Measurements from ENCODE around the gene RIPK3. TPM values are rescaled to one million over a fixed set of nuclear protein-coding genes. Genes with fewer than 3 reads are reported as not detected.

The RIPK3 gene
- total RNA-seq, 1 experiment from 2014 or later, result 11.0 TPM

- DNase-seq, result no peak
- Mint-ChIP-seq H3K4me3 (ENCODE audit: low read depth, unreplicated experiment) (no peak overlapping the region), H3K9me3 (ENCODE audit: low read depth, unreplicated experiment) (no peaks in the 10 kb centered on the region), H3K27ac (ENCODE audit: unreplicated experiment) (no peak overlapping the region), H3K36me3 (ENCODE audit: insufficient read depth, unreplicated experiment) (no peaks in the 10 kb centered on the region), H3K4me1 (ENCODE audit: low read depth, unreplicated experiment) (no peaks in the 10 kb centered on the region), H3K27me3 (ENCODE audit: unreplicated experiment) (peaks cover 47% of the 10 kb centered on the region)
- intact Hi-C loops (cut with micrococcal nuclease; ENCODE audit: unreplicated experiment), result no loop called here
- no peak for TF ChIP-seq CTCF (IDR thresholded peaks at IDR 0.05; ENCODE audit: unreplicated experiment)
- BruUV-seq (replicated peaks), result no TSS peak
- CTCF ChIA-PET, result interaction anchor here (1.5 kb wide), 1 partner anchor 15 kb away, joined by 4 read pairs; the partner anchor contains the start of gene CIDEB
These were observed 16.4 kb downstream of the RIPK3 start for GRCh38 chr14:24323341-24323740.

GRCh38 chr14:24322672-24323071 is 17.1 kb downstream of the RIPK3 start:
- no peak for TF ChIP-seq CTCF (IDR thresholded peaks at IDR 0.05; ENCODE audit: unreplicated experiment)
- intact Hi-C loops (cut with micrococcal nuclease; ENCODE audit: unreplicated experiment), result no loop called here
- H3K36me3 Mint-ChIP-seq (ENCODE audit: insufficient read depth, unreplicated experiment), result peaks cover under 1% of the 10 kb centered on the region
- DNase-seq, result no peak
- no peaks in the 10 kb centered on the region for H3K4me1 Mint-ChIP-seq (ENCODE audit: low read depth, unreplicated experiment)
- no peaks in the 10 kb centered on the region for H3K9me3 Mint-ChIP-seq (ENCODE audit: low read depth, unreplicated experiment)
- no TSS peak for BruUV-seq (replicated peaks)
- no peak overlapping the region for H3K27ac Mint-ChIP-seq (ENCODE audit: unreplicated experiment)
- peaks cover 54% of the 10 kb centered on the region for H3K27me3 Mint-ChIP-seq (ENCODE audit: unreplicated experiment)
- H3K4me3 Mint-ChIP-seq (ENCODE audit: low read depth, unreplicated experiment), result no peak overlapping the region
- CTCF ChIA-PET, result interaction anchor here (1.5 kb wide), 1 partner anchor 15 kb away, joined by 4 read pairs; the partner anchor contains the start of gene CIDEB

GRCh38 chr14:24321212-24321975 is 18.4 kb downstream of the RIPK3 start:
- peaks cover 66% of the 10 kb centered on the region for H3K27me3 Mint-ChIP-seq (ENCODE audit: unreplicated experiment)
- intact Hi-C loops (cut with micrococcal nuclease; ENCODE audit: unreplicated experiment), result no loop called here

GRCh38 chr14:24317141-24317928 is 22.5 kb downstream of the RIPK3 start:
- CTCF ChIA-PET, result no interaction called here
- intact Hi-C loops (cut with micrococcal nuclease; ENCODE audit: unreplicated experiment), result no loop called here
- BruUV-seq (replicated peaks), result no TSS peak
- Mint-ChIP-seq H3K36me3 (ENCODE audit: insufficient read depth, unreplicated experiment) (peaks cover 22% of the 10 kb centered on the region), H3K4me3 (ENCODE audit: low read depth, unreplicated experiment) (no peak overlapping the region), H3K4me1 (ENCODE audit: low read depth, unreplicated experiment) (peaks cover 8% of the 10 kb centered on the region), H3K9me3 (ENCODE audit: low read depth, unreplicated experiment) (no peaks in the 10 kb centered on the region), H3K27me3 (ENCODE audit: unreplicated experiment) (peaks cover 59% of the 10 kb centered on the region), H3K27ac (ENCODE audit: unreplicated experiment) (peak overlapping the region; percentile 44)
- DNase-seq, result no peak
- TF ChIP-seq CTCF (IDR thresholded peaks at IDR 0.05; ENCODE audit: unreplicated experiment), result no peak

More at GRCh38 chr14:24321212-24321975, 18.4 kb downstream of the RIPK3 start:
- no peak overlapping the region for H3K4me3 Mint-ChIP-seq (ENCODE audit: low read depth, unreplicated experiment)
- CTCF ChIA-PET, result no interaction called here
- H3K9me3 Mint-ChIP-seq (ENCODE audit: low read depth, unreplicated experiment), result no peaks in the 10 kb centered on the region
- peaks cover 7% of the 10 kb centered on the region for H3K36me3 Mint-ChIP-seq (ENCODE audit: insufficient read depth, unreplicated experiment)
- TF ChIP-seq CTCF (IDR thresholded peaks at IDR 0.05; ENCODE audit: unreplicated experiment), result no peak
- no TSS peak for BruUV-seq (replicated peaks)
- no peaks in the 10 kb centered on the region for H3K4me1 Mint-ChIP-seq (ENCODE audit: low read depth, unreplicated experiment)
- DNase-seq, result no peak
- H3K27ac Mint-ChIP-seq (ENCODE audit: unreplicated experiment), result no peak overlapping the region
